ENCODE data around the gene TNS1. TPM values are rescaled to one million over a fixed set of nuclear protein-coding genes. Genes with fewer than 3 reads are reported as not detected.

The TNS1 gene
- 114 and 121 TPM in 2 replicates for total RNA-seq

DNA sequence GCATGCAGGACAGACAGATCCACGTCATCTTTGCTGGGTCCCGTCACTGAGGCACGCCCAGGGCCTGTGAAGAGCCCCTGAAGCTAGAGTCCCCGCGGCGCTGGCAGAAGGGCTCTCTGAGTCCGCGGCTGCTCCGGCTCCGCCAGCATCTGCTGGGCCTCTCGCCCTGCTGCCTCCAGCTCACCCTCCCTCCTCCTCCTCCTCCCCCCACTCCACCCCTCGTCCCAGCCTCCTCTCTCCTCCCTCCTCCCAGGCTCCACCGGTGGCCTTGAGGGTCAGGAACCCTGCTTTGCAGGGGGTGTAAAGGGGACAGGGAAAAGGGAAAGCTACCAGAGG lies at the start of gene TNS1:
Gene TNS1 (minus strand): TSS at position 151 of the 336 bp plus-strand sequence. CDS start 123 bp downstream, at position 28.

Other genes starting within 250 kb of the TNS1 start
- not detected in 2 replicates for gene RUFY4, start 66.3 kb upstream of the TNS1 start, total RNA-seq
- not detected in 2 replicates for gene CXCR2, start 123.0 kb upstream of the TNS1 start, total RNA-seq
- not detected in 2 replicates for gene CXCR1, start 164.0 kb upstream of the TNS1 start, total RNA-seq
- gene ARPC2, start 214.2 kb upstream of the TNS1 start, total RNA-seq, result 224 and 365 TPM in 2 replicates

Measured in smooth muscle cell of trachea (primary cell).